GM18526 (cell line): ENCODE results near the gene SLC16A9.

Source experiments
- POLR2A ChIP-seq: IDR thresholded peaks from 3 replicates; pipeline ENCODE4 v1.6.1; 2011; ENCODE audit not compliant: insufficient read length; ENCODE audit errors: extremely low read depth

Gene SLC16A9, protein sequence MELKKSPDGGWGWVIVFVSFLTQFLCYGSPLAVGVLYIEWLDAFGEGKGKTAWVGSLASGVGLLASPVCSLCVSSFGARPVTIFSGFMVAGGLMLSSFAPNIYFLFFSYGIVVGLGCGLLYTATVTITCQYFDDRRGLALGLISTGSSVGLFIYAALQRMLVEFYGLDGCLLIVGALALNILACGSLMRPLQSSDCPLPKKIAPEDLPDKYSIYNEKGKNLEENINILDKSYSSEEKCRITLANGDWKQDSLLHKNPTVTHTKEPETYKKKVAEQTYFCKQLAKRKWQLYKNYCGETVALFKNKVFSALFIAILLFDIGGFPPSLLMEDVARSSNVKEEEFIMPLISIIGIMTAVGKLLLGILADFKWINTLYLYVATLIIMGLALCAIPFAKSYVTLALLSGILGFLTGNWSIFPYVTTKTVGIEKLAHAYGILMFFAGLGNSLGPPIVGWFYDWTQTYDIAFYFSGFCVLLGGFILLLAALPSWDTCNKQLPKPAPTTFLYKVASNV

GRCh38 chr10:59709395-59710125, at the start of gene SLC16A9:
TSS of gene SLC16A9 (minus strand) at chr10:59709850. CDS start at chr10:59684291, 25,559 bp downstream.
- TF ChIP-seq POLR2A, result peak; percentile 29

GRCh38 chr10:59757966-59758365, 48.3 kb upstream of the SLC16A9 start:
- no peak for TF ChIP-seq POLR2A

GRCh38 chr10:59754951-59755350, 45.3 kb upstream of the SLC16A9 start:
- TF ChIP-seq POLR2A, result no peak

DNA sequence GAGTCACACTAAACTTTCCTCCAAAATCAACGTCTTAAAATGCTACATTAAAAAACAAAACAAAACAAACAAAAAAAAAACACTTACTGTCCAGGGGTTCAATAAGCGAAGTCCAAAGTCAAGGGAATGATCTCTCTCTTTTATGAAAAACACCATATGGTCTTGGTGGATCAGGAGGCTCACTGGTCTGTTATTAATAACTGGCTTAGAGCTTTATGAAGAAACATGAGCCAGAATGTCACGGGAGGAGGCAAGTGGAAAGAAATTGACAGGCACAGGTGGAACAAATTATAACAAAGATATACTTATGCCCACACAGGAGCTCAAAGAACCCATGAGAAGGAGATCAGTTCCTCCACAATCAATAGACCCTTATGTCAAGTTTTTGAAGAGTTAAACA, 43.6 kb upstream of the SLC16A9 start, which contains the start of gene MRLN:
MRLN (minus strand) TSS at position 189 of the 400 bp plus-strand sequence.
- no peak for TF ChIP-seq POLR2A

GRCh38 chr10:59752278-59752940, 42.8 kb upstream of the SLC16A9 start:
- no peak for TF ChIP-seq POLR2A

DNA sequence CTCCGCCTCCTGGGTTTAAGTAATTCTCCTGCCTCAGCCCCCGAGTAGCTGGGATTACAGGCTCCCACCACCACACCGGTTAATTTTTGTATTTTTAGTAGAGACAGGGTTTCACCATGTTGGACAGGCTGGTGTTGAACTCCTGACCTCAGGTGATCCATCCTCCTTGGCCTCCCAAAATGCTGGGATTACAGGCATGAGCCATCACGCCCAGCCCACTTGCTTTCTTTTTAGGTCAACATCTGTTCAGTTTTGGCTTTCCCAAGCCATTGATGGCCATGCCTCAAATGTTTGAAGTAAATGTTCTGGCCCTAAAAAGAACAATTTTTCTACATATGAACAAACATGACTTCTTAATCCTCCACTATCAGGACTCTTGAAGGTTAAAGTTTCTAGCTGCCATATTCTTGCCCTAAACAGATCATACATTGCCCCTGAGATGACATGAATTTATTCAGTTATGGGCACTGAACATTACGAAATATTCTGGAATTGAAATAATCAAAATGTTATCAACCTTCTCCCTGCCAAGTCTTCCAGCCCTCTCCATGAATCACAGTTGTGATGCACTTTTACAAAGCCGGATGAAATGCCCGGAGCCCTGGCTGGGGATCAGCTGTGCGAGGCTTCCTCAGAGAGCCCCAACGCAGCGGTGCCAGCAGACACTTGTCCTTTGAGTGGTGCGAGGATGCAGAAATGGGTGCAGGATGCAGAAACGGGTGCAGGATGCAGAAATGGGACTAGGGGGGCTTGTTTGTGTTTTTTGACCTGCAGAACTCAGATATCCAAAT, 40.7 kb upstream of the SLC16A9 start:
- TF ChIP-seq POLR2A, result no peak

DNA sequence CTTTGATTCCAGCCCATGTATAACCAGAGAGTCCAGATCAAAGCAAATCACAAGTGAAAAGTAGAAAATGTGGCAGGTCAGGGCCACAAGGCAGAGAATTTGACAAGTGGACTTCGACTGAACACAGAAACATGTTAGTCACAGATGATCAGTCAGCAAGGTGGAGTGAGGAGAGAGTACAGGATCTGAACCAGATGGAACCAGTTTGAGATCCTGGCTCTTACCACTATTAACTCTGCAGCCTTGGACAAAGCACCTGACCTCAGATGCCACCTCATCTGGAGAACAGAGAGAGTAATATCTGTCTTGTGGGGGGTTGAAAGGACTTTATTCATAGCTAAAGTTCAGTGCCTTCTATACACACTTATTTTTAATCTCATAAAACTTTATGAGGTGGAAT, 39.2 kb upstream of the SLC16A9 start:
- no peak for TF ChIP-seq POLR2A

- no peak for TF ChIP-seq POLR2A
Observed at GRCh38 chr10:59745163-59745650, 35.6 kb upstream of the SLC16A9 start.

DNA sequence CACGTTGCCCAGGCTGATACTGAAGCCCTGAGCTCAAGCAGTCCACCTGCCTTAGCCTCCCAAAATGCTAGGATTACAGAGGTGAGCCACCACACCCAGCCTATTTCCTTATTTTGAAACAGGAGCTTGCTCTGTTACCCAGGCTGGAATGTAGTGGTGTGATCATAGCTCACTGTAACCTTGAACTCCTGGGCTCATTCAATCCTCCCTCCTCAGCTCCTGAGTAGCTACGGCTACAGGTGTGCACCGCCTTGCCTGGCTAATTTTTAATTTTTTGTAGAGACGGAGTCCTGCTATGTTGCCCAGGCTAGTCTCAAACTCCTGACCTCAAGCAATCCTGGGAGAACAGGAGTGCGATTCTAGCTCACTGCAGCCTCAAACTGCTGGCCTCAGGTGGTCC, 31.9 kb upstream of the SLC16A9 start:
- TF ChIP-seq POLR2A, result no peak

GRCh38 chr10:59741048-59741447, 31.4 kb upstream of the SLC16A9 start:
- TF ChIP-seq POLR2A, result no peak

DNA sequence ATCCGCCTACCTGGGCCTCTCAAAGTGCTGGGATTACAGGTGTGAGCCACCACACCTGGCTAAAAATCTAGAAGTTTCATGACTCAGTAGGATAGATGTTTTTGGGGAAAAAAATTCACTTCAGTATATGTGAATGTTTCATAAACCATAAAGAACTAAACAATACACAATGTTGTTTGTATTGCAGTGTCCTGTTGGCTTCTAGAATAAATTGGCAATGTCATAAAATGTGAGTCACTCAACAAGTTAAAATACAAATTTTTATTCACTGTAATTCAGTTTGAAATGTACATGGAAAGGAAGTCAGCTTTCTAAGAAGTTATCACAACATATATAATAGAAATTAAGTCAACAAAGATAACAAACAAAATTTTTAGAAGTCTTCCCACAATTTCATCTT, 27.1 kb upstream of the SLC16A9 start:
- TF ChIP-seq POLR2A, result no peak

DNA sequence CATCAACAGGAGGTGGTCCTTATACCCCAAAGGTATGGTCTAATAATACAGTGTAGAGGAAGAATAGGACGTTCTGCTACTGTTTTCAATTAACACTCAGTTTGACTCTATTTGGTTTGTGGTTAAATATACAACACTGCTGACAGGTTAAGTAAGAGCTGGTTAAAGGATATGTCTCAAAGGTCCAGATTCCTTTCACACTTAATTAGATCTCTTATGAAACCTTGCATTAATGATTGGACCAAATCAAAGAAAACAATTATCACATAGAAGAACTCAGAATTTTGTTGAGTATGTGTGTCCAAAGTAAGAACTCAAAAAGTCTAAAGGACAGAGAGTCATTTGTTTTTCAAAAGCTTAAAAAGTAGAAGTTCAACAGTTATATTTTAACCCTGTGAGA, 25.6 kb upstream of the SLC16A9 start:
- no peak for TF ChIP-seq POLR2A

GRCh38 chr10:59734014-59734462, 24.4 kb upstream of the SLC16A9 start:
- no peak for TF ChIP-seq POLR2A

DNA sequence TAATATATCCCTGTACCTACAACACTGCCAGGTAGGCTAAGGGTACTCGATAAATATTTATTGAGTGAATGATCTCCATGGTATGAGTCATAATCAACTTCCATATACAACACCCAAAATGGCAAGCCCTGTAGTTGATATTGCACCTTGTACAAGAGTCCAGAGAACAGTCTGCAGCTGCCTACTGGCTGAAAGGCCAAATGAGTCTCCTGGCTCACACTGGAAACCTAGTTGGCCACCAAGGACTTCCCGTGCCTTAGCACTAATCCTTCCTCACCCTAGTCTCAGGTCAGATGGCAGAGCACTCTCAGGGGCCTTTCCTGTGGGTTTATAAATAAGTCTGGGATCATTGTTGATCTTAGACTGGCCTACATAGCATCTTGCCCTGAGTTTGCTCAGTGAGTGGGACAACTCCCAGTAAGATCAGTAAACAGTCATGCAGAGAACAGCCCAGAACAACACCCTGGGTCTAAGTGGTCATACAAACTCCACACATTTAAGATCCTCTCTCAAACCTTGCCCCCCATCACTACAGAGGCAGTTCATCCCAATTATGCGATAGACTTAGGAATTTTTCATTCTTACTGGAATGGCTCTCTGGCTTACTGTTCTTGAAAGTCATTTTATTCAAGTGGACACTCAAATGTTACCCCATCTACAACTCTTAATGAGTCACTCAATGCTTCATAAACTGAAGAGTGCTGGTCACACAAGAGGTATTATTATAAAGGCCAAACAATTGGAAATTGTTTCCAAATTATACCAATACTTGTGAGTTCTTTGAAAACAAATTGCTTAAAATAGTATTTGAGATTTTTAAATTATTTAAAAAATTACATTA, 14.7 kb upstream of the SLC16A9 start:
- no peak for TF ChIP-seq POLR2A
